WTC11 (cell line): Measurements from ENCODE around the gene IGFBP1. TPM values are rescaled to one million over a fixed set of nuclear protein-coding genes. Genes with fewer than 3 reads are reported as not detected.

Experiments
- ATAC-seq: fragments of 200-7000 bp; cut with Tn5 transposase; 2 replicates; pipeline ENCODE4 v1.10.0; 2021; ENCODE audit warnings: mild to moderate bottlenecking, moderate library complexity
- CTCF ChIA-PET: fragments of 300-600 bp; sonication (Branson Sonifier 250); formaldehyde crosslinking; loops from one replicate; lab custom pipeline; 2021; ENCODE audit warnings: antibody characterized with exemption; lab: Charles Lee
- POLR2A ChIA-PET: fragments of 350-600 bp; sonication (Branson Sonifier 250); formaldehyde crosslinking; loops from one replicate; lab custom pipeline; 2021; ENCODE audit warnings: antibody characterized with exemption; lab: Charles Lee
- DNase-seq: peaks from one replicate; pipeline ENCODE4 v3.0.0; 2021; ENCODE audit warnings: low spot score
- H3K27ac Mint-ChIP-seq: 2 replicates; pipeline ENCODE4 v1.8.0; 2021; ENCODE audit warnings: mixed read lengths
- H3K27me3 Mint-ChIP-seq: 2 replicates; pipeline ENCODE4 v1.8.0; 2021; ENCODE audit warnings: low read depth, mild to moderate bottlenecking, moderate library complexity, mixed read lengths
- H3K36me3 Mint-ChIP-seq: 2 replicates; pipeline ENCODE4 v1.8.0; 2021; ENCODE audit warnings: mixed read lengths
- H3K4me1 Mint-ChIP-seq: 2 replicates; pipeline ENCODE4 v1.8.0; 2022; ENCODE audit warnings: mixed read lengths
- H3K4me3 Mint-ChIP-seq: 2 replicates; pipeline ENCODE4 v1.8.0; 2021; ENCODE audit warnings: mild to moderate bottlenecking, moderate library complexity, mixed read lengths
- H3K9me3 Mint-ChIP-seq: 2 replicates; pipeline ENCODE4 v1.8.0; 2021; ENCODE audit warnings: mixed read lengths
- RORB ChIP-seq: fragments of 250-450 bp; sonication (Bioruptor Pico); IDR thresholded peaks from 2 replicates; pipeline ENCODE4 v1.9.0; 2021; ENCODE audit warnings: mild to moderate bottlenecking
- SMAD3 ChIP-seq: sonication (generic); formaldehyde crosslinking; IDR thresholded peaks from 2 replicates; pipeline ENCODE4 v1.8.0; 2022; ENCODE audit warnings: missing genetic modification reagents, mild to moderate bottlenecking, borderline replicate concordance
- TEAD1 ChIP-seq: sonication (generic); formaldehyde crosslinking; IDR thresholded peaks from 2 replicates; pipeline ENCODE4 v1.8.0; 2022; ENCODE audit warnings: mild to moderate bottlenecking, missing genetic modification reagents
- TP53 ChIP-seq: sonication (generic); formaldehyde crosslinking; IDR thresholded peaks from 2 replicates; pipeline ENCODE4 v1.8.1; 2023; ENCODE audit warnings: mild to moderate bottlenecking, missing genetic modification reagents
- ZNF138 ChIP-seq: sonication (generic); formaldehyde crosslinking; conservative IDR thresholded peaks from 2 replicates; pipeline ENCODE4 v1.8.1; 2022; ENCODE audit warnings: mild to moderate bottlenecking, moderate library complexity, missing genetic modification reagents
- ZNF263 ChIP-seq: sonication (generic); formaldehyde crosslinking; IDR thresholded peaks from 2 replicates; pipeline ENCODE4 v1.8.1; 2022; ENCODE audit warnings: low read depth, mild to moderate bottlenecking, moderate library complexity, missing genetic modification reagents
- ZNF423 ChIP-seq: fragments of 250-450 bp; sonication (Bioruptor Pico); IDR thresholded peaks from 2 replicates; pipeline ENCODE4 v2.1.2; 2022; ENCODE audit warnings: mild to moderate bottlenecking, moderate library complexity
- total RNA-seq: library from RNA; stranded (reverse); gene quantifications from 3 replicates; pipeline ENCODE4 v1.2.3, GENCODE V29; 2021
- TF ChIP-seq, protein P1 (sequence below): sonication (generic); formaldehyde crosslinking; IDR thresholded peaks from 2 replicates; pipeline ENCODE4 v1.8.0; 2022; ENCODE audit warnings: mild to moderate bottlenecking, missing genetic modification reagents
- TF ChIP-seq, protein P2 (sequence below): sonication (generic); formaldehyde crosslinking; IDR thresholded peaks from 2 replicates; pipeline ENCODE4 v1.8.1; 2023; ENCODE audit warnings: mild to moderate bottlenecking, missing genetic modification reagents, moderate library complexity
- TF ChIP-seq, protein P3 (sequence below): sonication (generic); formaldehyde crosslinking; IDR thresholded peaks from 2 replicates; pipeline ENCODE4 v1.8.0; 2022; ENCODE audit warnings: mild to moderate bottlenecking, missing genetic modification reagents
- TF ChIP-seq, protein P4 (sequence below): sonication (generic); formaldehyde crosslinking; IDR thresholded peaks from 2 replicates; pipeline ENCODE4 v1.8.1; 2022; ENCODE audit warnings: low read depth, missing genetic modification reagents, borderline replicate concordance
- TF ChIP-seq, protein P5 (sequence below): sonication (generic); formaldehyde crosslinking; IDR thresholded peaks from 2 replicates; pipeline ENCODE4 v1.8.0; 2023; ENCODE audit warnings: missing genetic modification reagents
- TF ChIP-seq, protein P6 (sequence below): sonication (generic); formaldehyde crosslinking; conservative IDR thresholded peaks from 2 replicates; pipeline ENCODE4 v1.8.1; 2023; ENCODE audit warnings: mild to moderate bottlenecking, low read depth, missing genetic modification reagents, moderate library complexity
- TF ChIP-seq, protein P7 (sequence below): sonication (generic); formaldehyde crosslinking; IDR thresholded peaks from 2 replicates; pipeline ENCODE4 v1.8.1; 2022; ENCODE audit warnings: mild to moderate bottlenecking, missing genetic modification reagents, moderate library complexity, borderline replicate concordance

The IGFBP1 gene
- total RNA-seq, 1 experiment from 2014 or later: 0.37 TPM

DNA sequence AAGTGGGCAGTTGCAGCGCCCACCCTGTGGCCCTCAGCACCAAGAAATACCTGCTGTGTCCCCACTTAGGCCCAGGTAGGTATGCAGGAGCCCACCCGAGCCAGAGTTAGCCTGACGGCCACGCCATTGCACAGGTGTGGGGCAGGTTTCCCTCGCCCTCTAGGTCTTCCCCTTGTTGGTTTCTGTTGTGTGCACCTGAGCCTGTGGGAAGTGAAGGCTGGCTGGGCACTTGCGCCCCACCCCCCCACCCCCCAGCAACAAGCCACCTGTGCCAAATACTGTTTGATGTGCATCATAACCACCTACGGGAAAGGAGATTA, 15.3 kb upstream of the IGFBP1 start, which contains the start of gene CCDC201:
Gene CCDC201 (minus strand): TSS at position 48 of the 320 bp plus-strand sequence. CDS start 75 bp downstream, outside the sequence.
- Mint-ChIP-seq H3K36me3 (peaks cover 10% of the 10 kb centered on the region), H3K4me1 (0 out of 2 replicates have a peak, but pooled peaks cover 5% of the 10 kb centered on the region), H3K27ac (no peak within 1 kb of the TSS), H3K9me3 (peaks cover 29% of the 10 kb centered on the region)
- no peak for DNase-seq
- ChIA-PET POLR2A (interaction anchor here (0.7 kb wide), 1 partner anchor 47 kb away, joined by 3 read pairs; no protein-coding TSS in a partner anchor), CTCF (interaction anchor here (0.7 to 2.7 kb wide), 4 partner anchors 10 to 1381 kb away, joined by 3 to 28 read pairs (median 4); no protein-coding TSS in a partner anchor)
- TF ChIP-seq RORB (CRISPR knock-in tag): no peak
- TF ChIP-seq, protein P1, sequence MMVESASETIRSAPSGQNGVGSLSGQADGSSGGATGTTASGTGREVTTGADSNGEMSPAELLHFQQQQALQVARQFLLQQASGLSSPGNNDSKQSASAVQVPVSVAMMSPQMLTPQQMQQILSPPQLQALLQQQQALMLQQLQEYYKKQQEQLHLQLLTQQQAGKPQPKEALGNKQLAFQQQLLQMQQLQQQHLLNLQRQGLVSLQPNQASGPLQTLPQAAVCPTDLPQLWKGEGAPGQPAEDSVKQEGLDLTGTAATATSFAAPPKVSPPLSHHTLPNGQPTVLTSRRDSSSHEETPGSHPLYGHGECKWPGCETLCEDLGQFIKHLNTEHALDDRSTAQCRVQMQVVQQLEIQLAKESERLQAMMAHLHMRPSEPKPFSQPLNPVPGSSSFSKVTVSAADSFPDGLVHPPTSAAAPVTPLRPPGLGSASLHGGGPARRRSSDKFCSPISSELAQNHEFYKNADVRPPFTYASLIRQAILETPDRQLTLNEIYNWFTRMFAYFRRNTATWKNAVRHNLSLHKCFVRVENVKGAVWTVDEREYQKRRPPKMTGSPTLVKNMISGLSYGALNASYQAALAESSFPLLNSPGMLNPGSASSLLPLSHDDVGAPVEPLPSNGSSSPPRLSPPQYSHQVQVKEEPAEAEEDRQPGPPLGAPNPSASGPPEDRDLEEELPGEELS (CRISPR knock-in tag): no peak
- TF ChIP-seq TP53: no peak
- no peak for TF ChIP-seq ZNF263
- TF ChIP-seq, protein P2, sequence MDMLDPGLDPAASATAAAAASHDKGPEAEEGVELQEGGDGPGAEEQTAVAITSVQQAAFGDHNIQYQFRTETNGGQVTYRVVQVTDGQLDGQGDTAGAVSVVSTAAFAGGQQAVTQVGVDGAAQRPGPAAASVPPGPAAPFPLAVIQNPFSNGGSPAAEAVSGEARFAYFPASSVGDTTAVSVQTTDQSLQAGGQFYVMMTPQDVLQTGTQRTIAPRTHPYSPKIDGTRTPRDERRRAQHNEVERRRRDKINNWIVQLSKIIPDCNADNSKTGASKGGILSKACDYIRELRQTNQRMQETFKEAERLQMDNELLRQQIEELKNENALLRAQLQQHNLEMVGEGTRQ (CRISPR knock-in tag): no peak
- TF ChIP-seq, protein P3, sequence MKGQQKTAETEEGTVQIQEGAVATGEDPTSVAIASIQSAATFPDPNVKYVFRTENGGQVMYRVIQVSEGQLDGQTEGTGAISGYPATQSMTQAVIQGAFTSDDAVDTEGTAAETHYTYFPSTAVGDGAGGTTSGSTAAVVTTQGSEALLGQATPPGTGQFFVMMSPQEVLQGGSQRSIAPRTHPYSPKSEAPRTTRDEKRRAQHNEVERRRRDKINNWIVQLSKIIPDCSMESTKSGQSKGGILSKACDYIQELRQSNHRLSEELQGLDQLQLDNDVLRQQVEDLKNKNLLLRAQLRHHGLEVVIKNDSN (CRISPR knock-in tag): no peak
- TF ChIP-seq, protein P4, sequence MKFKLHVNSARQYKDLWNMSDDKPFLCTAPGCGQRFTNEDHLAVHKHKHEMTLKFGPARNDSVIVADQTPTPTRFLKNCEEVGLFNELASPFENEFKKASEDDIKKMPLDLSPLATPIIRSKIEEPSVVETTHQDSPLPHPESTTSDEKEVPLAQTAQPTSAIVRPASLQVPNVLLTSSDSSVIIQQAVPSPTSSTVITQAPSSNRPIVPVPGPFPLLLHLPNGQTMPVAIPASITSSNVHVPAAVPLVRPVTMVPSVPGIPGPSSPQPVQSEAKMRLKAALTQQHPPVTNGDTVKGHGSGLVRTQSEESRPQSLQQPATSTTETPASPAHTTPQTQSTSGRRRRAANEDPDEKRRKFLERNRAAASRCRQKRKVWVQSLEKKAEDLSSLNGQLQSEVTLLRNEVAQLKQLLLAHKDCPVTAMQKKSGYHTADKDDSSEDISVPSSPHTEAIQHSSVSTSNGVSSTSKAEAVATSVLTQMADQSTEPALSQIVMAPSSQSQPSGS (CRISPR knock-in tag): no peak
- TF ChIP-seq, protein P5, sequence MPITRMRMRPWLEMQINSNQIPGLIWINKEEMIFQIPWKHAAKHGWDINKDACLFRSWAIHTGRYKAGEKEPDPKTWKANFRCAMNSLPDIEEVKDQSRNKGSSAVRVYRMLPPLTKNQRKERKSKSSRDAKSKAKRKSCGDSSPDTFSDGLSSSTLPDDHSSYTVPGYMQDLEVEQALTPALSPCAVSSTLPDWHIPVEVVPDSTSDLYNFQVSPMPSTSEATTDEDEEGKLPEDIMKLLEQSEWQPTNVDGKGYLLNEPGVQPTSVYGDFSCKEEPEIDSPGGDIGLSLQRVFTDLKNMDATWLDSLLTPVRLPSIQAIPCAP (CRISPR knock-in tag): no peak
- TF ChIP-seq, all 79 proteins: peak for 0
- no peak within 1 kb of the TSS for H3K4me3 Mint-ChIP-seq
- no peaks in the 10 kb centered on the region; the same call in 1 of the 2 replicates for H3K27me3 Mint-ChIP-seq
- no peak for ATAC-seq

DNA sequence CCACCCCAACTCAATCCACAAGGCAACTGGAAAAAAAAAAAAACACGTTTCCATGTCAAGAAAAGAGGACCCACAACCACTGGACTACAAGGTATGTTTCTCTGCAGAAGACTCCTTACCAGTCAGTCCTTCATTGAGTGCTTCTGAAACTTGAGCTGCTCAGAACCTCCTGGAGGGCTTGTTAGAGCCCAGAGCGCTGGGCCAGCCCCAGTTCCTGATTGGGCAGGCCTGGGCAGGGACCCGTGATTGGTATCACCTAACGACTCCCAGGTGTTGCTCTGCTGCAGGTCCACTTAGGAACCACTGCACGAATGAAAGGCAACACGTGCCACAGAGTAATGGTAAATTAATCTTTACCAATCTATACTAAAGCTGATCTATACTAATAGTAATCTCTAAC, 14.9 kb upstream of the IGFBP1 start:
- Mint-ChIP-seq H3K9me3 (peaks cover 30% of the 10 kb centered on the region), H3K4me3 (no peak overlapping the region), H3K36me3 (peaks cover 14% of the 10 kb centered on the region), H3K4me1 (0 out of 2 replicates have a peak, but pooled peaks cover 5% of the 10 kb centered on the region), H3K27ac (no peak overlapping the region), H3K27me3 (peaks cover 3% of the 10 kb centered on the region; the same call in 1 of the 2 replicates)
- CTCF ChIA-PET: interaction anchor here (0.6 to 2.7 kb wide), 5 partner anchors 10 to 412 kb away, joined by 3 to 28 read pairs (median 3); no protein-coding TSS in a partner anchor
- DNase-seq (no peak), ATAC-seq (peak; percentile 58)
- POLR2A ChIA-PET: interaction anchor here (0.7 kb wide), 1 partner anchor 47 kb away, joined by 3 read pairs; no protein-coding TSS in a partner anchor
- TF ChIP-seq, protein P6, sequence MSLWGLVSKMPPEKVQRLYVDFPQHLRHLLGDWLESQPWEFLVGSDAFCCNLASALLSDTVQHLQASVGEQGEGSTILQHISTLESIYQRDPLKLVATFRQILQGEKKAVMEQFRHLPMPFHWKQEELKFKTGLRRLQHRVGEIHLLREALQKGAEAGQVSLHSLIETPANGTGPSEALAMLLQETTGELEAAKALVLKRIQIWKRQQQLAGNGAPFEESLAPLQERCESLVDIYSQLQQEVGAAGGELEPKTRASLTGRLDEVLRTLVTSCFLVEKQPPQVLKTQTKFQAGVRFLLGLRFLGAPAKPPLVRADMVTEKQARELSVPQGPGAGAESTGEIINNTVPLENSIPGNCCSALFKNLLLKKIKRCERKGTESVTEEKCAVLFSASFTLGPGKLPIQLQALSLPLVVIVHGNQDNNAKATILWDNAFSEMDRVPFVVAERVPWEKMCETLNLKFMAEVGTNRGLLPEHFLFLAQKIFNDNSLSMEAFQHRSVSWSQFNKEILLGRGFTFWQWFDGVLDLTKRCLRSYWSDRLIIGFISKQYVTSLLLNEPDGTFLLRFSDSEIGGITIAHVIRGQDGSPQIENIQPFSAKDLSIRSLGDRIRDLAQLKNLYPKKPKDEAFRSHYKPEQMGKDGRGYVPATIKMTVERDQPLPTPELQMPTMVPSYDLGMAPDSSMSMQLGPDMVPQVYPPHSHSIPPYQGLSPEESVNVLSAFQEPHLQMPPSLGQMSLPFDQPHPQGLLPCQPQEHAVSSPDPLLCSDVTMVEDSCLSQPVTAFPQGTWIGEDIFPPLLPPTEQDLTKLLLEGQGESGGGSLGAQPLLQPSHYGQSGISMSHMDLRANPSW: no peak
- TF ChIP-seq, protein P2 (CRISPR knock-in tag): no peak
- TF ChIP-seq, protein P7, sequence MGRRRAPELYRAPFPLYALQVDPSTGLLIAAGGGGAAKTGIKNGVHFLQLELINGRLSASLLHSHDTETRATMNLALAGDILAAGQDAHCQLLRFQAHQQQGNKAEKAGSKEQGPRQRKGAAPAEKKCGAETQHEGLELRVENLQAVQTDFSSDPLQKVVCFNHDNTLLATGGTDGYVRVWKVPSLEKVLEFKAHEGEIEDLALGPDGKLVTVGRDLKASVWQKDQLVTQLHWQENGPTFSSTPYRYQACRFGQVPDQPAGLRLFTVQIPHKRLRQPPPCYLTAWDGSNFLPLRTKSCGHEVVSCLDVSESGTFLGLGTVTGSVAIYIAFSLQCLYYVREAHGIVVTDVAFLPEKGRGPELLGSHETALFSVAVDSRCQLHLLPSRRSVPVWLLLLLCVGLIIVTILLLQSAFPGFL (CRISPR knock-in tag): no peak
- TF ChIP-seq TEAD1 (CRISPR knock-in tag) (no peak), TP53 (no peak), ZNF138 (CRISPR knock-in tag) (no peak), SMAD3 (CRISPR knock-in tag) (no peak), ZNF423 (CRISPR knock-in tag) (no peak)
- TF ChIP-seq, protein P5 (CRISPR knock-in tag): no peak
